Body of pancreas (tissue), 4 donors: ENCODE measurements around the gene TRAK1.

Source experiments
- CTCF ChIP-seq, 7 experiments: fragments of 450-650 bp in 4 of 7; fragments of 200-600 bp in 3 of 7; sonication (generic) in 3 of 7; IDR thresholded peaks; one replicate each; pipeline ENCODE4 v1.5.1; 2016 to 2019; ENCODE audit warnings: antibody characterized with exemption in 7 of 7
- POLR2A ChIP-seq, 3 donors: fragments of 450-650 bp; IDR thresholded peaks; one replicate each; pipeline ENCODE4 v1.6.1; 2016; ENCODE audit warnings: antibody characterized with exemption in 3 of 3, mild to moderate bottlenecking in 2 of 3

DNA sequence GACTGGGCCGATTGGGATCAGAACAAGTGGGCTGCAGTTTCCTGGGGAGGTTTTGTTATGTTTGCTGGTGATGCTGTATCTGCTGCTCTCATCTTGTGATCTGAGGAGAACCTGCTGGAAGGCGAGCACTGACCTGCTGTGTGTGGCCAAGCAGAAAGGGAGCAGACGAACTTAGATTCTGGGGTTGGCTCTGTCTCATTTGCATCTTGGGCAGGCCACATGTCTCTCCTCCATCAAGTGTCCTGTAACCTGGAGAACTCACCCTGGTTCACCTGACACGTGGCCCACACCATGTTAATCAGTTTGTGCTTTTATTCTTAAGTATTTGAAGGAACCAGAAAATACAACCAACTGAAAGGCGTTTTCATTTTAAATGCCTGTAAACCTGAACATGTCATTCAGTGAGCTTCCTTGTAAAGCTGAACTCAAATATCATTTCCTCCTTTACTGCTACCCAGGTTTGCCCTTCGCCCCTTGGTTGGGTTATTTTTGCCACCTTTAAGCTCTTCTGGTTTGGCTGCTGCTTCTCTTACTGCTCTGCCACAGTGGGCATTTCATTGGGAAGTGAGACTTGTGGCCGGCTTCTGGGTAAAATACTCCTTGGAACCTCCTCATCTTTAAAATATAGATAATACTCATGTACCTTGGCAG lies 33.5 kb upstream of the TRAK1 start:
- TF ChIP-seq CTCF (IDR thresholded peaks at IDR 0.05) (no peak), POLR2A (IDR thresholded peaks at IDR 0.05) (no peak)
